Activated CD8-positive, alpha-beta memory T cell treated with anti-CD3 and anti-CD28 coated beads, Interleukin-2, amount 50 U/mL, for 24 hours (primary cell): ENCODE data around the gene KRTAP5-10.
"Not testable (repeated sequence)": the region's sequence is repeated elsewhere in the genome, so short reads cannot be mapped to it uniquely, and the experiment has no call there.

Experiments
- DNase-seq: peaks from one replicate; pipeline ENCODE4 v3.0.0-alpha.2; 2020; ENCODE audit errors: extremely low read depth

Gene KRTAP5-10

DNA sequence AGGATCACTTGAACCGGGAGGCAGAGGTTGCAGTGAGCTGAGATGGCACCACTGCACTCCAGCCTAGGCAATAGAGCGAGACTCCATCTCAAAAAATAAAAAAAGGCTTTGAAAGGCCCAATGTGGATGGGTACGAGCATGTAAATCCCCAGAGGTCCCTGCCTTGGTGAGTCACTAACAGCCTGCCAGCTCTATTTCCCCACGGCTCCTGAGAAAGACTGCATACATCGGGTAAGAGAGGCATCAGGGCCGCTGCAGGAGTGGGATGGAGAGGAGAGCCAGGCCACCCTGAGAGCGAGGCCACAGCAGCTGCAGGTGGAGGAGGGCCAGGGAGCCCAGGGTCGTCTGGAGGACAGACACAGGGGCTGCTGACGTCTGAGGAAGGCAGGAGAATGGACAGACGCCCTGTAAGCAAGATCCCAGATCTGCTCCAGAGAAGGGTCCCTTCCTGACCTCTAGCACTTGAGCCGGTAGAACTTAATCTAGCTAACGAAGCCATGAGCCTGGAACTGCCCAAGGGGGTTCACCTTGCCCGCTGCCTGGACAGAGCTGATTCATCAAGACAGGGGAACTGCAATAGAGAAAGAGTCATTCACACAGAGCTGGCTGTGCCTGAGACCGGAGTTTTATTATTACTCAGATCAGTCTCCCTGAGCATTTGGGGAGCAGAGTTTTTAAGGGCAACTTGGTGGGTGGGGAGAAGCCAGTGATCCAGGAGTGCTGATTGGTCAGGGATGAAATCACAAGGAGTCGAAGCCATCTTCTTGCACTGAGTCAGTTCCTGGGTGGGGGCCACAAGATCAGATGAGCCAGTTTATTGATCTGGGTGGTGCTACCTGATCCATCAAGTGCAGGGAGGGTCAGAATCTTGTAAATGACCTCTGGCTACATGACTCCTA lies 22.2 kb upstream of the KRTAP5-10 start:
- no peak for DNase-seq

DNA sequence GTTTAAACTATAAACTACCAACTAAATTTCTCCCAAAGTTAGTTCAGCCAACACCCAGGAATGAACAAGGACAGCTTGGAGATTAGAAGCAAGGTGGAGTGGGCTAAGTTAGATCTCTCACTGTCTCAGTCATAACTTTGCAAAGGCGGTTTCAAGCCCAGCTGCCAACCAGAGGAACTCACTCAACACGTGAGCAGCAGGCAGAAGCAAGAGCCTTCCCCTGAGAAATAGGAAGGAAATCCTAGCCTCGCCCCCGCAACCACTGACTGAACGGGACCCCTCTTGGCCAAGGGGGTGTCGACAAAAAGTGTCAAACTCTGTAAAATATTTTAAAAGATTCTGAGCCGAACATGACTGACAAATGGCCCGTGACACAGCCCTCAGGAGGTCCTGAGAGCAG lies 21.5 kb upstream of the KRTAP5-10 start:
- no peak for DNase-seq

DNA sequence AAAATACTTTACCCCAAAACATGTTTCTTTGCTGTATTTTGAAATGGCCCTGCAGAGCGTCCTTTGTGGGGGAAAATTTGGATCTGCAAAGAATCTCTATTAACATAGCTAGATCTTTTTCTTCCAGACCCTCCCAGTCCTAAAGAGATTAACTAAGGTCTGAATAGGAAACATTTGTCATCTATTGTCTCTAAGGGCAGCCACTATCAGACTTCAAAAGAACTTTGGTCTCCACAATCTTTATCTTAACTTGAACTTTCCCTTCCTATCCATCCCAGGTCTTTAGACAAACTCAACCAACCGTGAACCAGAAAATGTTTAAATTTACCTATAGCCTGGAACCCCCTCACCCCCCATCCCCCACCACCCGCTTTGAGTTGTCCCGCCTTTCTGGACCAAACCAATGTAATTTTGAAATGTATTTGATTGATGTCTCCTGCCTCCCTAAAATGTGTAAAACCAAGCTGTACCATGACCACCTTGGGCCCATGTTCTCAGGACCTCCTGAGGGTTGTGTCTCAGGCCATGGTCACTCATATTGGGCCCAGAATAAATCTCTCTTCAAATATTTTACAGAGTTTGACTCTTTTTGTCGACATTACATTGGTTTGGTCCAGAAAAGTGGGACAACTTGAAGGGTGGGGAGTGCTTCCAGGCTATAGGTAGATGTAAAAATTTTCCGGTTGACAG lies 20.7 kb upstream of the KRTAP5-10 start:
- no peak for DNase-seq

DNA sequence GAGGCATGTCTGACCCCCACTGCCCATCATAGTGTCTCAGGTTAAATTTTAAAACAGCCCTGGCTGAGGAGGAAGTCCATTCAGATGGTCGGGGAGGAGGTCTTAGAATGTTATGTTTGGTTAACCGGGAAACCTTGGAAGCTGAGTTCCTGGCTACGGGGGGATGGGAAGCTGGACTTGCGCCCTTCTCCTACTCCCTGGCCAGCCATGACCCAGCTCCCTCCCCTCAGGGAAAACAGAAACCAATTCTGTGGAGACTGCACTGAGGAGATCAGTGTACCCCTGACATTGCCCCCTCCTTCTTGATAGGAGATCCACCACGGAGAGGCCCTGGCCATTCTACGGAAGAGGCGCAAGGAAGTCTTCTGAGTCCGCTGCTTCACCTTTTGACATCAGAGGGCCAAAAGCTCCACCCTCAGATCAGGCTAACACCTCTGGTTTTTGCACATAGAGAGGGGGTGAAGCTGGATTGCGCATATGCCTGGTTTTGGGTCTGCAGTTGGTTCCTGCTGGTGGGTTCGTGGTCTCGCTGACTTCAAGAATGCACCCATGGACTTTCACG lies 19.9 kb upstream of the KRTAP5-10 start:
- no peak for DNase-seq

DNA sequence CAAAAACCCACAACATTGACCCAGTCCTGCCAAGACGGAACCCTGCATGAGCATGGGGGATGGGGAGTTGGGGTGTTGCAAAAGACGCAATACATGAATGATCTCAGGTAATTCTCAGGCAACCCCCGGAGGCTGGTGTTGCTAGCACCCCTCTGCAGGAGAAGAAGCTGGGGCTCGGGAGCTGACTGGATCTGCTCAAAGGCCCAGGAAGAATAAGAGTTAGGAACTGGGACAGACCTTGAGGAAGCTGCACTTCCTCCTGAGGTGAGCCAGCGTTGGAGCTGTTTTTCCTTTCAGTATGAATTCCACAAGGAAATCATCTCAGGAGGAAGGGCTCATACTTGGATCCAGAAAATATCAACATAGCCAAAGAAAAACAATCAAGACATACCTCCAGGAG lies 17.2 kb upstream of the KRTAP5-10 start, which contains the start of gene KRTAP5-9:
Gene KRTAP5-9 (plus strand): TSS at position 301 of the 400 bp plus-strand sequence. CDS start 238 bp downstream, outside the sequence.
- no peak for DNase-seq

DNA sequence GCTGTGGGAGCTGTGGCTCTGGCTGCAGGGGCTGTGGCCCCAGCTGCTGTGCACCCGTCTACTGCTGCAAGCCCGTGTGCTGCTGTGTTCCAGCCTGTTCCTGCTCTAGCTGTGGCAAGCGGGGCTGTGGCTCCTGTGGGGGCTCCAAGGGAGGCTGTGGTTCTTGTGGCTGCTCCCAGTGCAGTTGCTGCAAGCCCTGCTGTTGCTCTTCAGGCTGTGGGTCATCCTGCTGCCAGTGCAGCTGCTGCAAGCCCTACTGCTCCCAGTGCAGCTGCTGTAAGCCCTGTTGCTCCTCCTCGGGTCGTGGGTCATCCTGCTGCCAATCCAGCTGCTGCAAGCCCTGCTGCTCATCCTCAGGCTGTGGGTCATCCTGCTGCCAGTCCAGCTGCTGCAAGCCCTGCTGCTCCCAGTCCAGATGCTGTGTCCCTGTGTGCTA lies 16.6 kb upstream of the KRTAP5-10 start:
- no peak for DNase-seq

DNA sequence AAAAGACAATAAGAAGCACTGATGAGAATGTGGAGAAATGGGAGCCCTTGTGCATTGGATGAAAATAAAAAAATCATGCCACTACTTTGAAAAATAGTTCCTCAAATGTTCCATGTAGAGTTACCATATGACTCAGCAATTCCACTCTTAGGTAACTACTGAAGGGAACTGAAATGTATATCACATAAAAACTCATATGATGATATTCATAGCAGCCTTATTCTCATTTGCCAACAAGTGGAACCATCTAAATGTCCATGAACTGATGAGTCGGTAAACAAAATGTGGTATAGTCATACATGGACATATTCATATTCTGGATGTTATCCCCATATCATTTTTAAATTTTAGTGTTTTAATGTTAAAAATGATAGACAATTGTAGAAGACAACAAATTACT lies 13.7 kb upstream of the KRTAP5-10 start:
- no peak for DNase-seq

DNA sequence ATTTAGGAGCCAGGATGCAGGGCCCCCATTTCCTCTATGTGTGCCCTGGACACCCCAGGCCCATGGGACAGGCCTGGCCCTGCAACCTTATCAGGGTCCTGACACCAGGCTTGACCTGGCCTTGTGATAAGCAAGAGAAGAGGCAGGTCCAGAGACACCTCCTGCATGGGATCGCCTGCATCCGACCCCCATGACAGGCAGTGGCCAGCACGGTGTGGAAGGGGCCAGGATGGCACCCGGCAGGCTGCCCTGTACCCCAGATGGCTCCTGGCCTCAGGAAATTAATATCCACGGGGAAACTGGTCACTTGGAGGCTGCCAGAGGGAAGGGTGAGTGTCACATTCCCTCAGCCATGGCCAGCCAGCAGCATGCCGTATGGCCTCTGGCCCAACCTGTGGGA lies 10.4 kb upstream of the KRTAP5-10 start:
- no peak for DNase-seq

DNA sequence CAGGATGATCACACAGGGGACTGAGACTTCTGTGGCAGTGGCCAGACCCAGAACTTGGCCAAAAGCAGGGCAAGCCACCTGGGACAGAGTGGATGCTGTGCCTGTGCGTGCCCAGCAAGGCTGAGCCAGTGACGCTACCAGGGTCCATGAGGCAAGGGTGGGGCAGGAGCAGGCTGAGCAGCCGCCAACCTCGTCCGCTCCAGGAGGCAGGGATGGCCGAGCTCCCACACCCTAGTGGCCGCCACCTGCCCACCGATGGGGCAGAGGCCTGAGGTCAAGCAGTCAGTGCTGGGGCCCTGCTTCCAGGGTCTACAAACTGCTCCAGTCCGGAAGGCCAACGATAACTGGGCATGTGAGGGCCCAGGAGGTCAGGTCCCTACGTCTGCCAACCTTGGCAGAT lies 9.9 kb upstream of the KRTAP5-10 start:
- DNase-seq, result no peak

DNA sequence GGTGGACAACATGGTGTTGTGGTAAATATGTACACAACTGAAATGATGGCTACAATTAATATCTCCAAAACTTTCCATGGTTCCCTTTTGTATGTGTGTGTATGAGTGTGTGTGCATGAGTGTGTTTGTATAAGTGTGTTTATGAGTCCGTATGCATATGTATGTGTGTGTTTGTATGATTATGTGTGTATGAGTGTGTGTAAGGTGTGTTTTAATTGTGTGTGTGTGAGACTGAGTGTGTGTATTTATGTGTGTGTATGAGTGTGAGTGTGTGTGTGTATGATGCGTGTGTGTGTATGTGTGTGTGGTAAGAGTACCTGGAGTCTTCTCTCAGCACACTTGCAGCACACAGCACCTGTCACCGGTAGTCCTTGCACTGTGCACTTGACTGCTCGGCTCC lies 9.3 kb upstream of the KRTAP5-10 start:
- no peak for DNase-seq

DNA sequence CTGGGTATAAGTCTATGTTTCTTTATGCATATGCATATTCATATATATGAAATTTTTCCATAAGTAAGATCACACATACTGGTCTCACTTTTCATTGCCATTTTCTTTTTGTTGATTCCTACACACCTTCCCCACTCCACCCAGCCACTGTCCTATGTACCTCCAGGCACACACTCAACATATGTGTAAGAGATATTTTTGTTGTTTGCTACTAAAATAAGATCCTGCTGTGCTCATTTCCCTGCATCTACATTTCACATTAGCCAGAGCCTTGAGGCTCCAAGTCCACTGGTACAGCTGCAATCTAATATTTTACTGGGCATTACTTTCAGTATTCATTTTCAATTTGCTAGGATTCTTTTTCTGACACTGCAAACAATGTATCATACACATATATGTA lies 8.1 kb upstream of the KRTAP5-10 start:
- no peak for DNase-seq

DNA sequence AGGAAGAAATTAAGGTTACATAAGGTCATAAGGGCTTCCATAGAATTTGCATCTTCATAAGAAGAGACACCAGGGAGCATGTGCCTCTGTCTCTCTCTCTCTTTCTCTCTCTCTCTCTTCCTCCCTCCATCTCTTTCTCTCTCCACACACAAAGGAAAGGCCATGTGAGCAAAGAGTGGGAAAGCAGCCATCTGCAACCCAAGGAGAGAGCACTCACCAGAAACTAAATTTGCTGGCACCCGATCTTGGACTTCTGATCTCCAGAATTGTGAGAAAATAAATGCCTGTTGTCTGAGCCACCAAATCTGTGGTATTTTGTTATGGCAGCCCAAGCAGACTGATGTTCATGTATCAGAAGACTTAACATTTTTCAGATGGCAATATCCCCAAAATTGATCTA lies 6.4 kb upstream of the KRTAP5-10 start:
- DNase-seq, result no peak

DNA sequence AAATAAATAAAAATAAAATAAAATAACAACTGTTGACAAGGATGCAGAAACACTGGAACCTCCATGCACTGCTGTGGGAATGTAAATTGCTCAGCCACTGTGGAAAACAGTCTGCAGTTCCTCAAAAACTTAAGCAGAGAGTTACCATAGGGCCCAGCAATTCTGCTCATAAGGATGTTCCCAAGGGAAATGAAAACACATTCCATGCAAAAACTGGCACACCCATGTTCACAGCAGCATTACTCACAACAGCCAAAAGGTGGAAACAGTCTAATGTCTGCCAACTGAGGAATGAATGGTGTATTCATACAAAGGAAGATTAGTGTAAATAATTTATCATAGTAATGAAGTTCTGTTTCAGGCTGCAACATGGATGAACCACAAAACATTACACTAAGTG lies 3.2 kb upstream of the KRTAP5-10 start:
- DNase-seq, result no peak

DNA sequence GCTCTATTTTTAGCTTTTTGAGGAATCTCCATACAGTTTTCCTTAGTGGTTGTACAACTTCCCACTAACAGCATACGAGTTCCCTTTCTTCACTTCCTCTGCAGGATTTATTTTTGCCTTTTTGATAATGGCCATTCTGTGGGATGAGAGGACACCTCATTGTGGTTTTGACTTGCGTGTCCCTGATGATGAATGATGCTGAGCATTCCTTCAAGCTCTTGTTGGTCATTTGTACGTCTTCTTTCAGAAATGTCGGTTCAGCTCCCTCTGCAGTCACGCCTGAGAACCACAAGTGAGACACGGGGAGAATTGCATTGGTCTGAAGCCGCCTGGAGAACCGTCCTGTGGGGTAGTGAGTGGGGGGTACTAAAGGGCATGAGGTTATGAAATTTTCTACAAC lies 2.0 kb upstream of the KRTAP5-10 start:
- DNase-seq, result no peak

DNA sequence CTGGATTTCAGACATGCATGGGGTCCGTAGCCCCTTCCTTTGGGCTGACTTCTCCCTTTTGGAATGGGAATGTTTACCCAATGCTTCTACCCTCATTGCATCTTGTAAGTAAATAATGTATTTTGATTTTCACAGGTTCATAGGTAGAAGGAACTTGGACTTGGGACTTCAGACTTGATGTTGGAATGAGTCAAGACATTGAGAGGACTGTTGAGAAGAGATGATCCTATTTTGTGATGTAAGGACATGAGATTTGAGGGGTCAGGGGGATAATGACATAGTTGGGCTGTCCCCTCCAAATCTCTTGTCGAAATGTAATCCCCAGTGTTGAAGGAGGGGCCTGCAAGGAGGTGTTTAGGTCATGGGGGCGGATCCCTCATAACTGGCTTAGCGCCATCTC lies 933 bp upstream of the KRTAP5-10 start:
- DNase-seq, result no peak

DNA sequence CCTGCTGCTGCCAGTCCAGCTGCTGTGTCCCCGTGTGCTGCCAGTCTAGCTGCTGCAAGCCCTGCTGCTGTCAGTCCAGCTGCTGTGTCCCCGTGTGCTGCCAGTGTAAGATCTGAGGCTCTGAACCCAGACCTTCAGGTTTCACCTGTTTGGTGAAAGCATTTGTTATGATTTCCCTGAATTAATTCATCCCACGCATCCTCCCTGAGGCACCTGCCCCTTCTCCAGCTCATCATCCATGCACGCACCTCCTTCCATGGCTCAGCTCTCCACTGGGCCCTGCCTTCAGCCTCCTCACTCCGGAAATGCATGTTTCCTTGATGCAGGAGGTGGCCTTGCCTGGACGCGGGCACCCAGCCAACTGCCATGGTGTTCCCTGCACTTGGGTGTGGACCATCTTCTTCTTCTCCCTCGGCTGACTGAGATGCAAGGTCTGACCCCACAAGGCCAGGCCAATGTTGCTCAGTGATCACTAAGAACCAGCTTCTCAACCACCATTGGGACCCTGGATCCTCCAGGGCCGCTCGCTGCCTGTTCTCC lies 788 bp downstream of the KRTAP5-10 start:
- no peak for DNase-seq

DNA sequence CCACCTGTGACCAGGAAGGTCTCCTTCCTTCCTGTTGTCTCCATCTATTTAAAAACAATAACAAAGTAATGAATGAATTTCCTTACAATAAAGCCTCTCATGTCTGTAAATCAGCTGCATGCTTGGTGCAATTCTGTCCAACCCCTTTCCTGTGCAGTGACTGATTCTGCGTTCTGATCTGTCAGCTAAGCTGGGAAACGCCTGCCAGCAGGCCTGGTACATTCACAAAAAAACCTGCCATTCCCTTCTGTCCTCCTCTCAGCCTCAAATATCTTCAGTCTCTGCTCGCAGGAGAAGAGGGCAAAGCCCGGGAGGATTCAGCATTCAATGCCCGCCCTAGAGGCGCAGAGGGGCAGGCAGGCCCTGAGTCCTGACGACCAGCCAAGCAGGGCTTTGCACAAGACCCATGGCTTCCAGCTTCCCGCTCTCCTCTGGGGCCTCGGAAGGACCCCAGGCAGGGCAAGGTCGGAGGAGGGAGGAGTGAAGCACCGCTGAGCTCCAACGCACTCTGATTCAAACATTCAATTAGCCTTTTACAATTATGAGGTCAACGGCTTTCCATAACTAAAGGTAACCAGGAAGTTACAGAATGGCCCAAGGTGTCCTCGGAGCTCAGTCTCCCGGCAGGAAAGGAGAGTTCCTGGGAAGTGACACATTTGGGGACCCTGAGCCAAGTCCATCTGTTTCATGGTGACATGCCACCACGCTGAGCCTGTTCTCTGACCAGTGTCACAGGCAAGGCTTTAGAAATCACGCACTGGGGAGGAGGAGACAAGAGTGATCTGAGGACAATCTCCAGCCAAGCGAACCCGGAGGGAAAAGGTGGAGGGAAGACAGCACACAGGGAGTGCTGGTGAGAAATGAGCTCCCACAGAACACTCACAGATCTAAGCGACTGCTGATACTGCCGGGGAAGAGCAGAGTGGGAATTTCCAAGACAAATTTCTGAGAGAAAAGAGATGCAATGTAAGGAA lies 1.6 kb downstream of the KRTAP5-10 start:
- not testable (repeated sequence) for DNase-seq

DNA sequence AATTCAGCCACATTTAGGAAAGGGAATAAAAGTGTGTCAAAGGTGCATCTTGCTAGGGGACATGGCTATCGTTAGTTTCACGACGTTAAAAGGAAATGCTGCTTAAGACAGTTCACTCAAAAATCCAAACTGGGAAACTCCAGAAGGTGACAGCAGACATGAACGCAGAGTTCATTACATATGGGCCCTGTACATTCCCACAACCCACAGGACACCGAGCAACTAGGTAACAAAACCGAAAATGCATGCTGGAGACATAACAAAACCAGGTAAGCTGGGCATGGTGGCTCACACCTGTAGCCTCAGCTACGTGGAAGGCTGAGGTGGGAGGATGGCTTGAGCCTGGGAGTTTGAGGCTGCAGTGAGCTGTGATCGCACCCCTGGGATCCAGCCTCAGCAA lies 2.3 kb downstream of the KRTAP5-10 start:
- DNase-seq, result not testable (repeated sequence)

DNA sequence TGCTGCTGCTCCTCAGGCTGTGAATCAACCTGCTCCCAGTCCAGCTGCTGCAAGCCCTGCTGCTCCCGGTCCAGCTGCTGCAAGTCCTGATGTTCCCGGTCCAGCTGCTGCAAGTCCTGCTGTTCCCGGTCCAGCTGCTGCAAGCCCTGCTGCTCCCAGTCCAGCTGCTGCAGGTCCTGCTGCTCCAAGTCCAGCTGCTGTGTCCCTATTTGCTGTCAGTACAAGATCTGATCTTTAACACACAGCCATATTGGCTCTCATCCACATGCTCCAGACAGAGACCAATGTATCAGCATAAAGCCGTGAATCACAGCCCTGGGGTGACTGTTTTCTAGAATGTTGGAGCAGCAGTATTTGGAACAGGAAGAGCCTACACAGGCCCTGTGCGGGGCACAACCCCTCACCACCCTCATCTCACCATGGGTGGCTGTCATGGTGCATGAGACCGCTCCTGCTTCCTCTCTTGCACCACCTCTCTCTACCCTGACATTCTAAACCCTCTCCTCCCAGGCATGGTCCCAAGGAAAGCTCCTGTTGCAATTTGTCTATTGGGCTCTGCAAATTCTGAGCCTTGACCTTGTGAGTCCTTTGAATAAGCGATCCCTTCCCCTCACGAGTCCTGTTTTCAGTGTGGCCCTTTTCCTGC lies 3.5 kb downstream of the KRTAP5-10 start:
- DNase-seq, result no peak

DNA sequence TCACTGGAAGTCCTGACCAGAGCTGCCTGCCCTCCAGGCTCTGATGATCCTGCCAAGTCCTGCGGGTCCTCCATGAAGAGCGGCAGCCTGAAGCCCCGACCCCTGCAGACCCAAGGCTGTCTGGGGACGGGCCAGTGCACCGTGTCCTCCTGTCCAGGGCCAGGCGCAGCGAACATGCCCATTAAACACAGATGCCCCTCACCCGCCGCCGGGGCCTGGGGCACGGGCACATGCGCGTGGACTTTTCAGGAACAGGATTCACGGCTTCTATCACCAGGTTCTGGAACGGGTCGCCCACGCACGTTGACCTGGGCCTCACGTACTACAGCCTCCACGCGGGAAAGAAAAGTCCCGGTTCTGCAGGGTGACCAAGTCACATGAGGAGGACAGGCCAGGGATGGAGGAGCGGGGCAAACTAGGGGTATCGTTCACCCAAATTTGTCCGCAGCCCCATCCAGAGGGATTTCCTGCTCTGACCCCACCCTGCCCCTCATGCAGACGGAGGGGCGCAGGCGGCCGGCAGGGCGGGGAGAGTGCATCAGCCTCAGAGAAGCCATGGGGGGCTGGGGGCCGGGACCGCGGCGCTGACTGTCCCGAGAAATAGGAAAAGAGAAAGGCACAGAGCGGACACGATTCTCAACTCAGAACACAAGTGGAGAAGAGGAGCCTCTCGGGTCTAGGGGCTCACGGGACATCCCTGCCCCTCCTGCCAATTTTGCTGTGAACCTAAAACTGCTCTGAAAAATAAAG lies 5.9 kb downstream of the KRTAP5-10 start:
- not testable (repeated sequence) for DNase-seq
